ENCODE data around the gene PRRC2B. TPM values are rescaled to one million over a fixed set of nuclear protein-coding genes. Genes with fewer than 3 reads are reported as not detected.

Gene PRRC2B
- total and polyA plus RNA-seq, 2 of the 13 experiments (the other 11 are each of a cell fraction or from before 2014, with no cell fraction given): 20.8 to 37.4 TPM

GRCh38 chr9:131545003-131545785 lies 151.3 kb downstream of the PRRC2B start, which contains the start of gene PRRT1B (continued):
- TF ChIP-seq JDP2 (CRISPR knock-in tag; IDR thresholded peaks at IDR 0.05; ENCODE audit: borderline replicate concordance) (no peak), ZBTB20 (CRISPR knock-in tag; IDR thresholded peaks at IDR 0.05; ENCODE audit: borderline replicate concordance, low read depth) (0 out of 2 replicates have a peak, but pooled peaks have one; percentile 40), HOXA9 (CRISPR knock-in tag; IDR thresholded peaks at IDR 0.05; ENCODE audit: borderline replicate concordance) (no peak; the same call in 1 of the 2 replicates), MEIS2 (CRISPR knock-in tag; IDR thresholded peaks at IDR 0.05) (peak; percentile 84; the same call in 1 of the 2 replicates), PRMT3 (CRISPR knock-in tag; IDR thresholded peaks at IDR 0.05; ENCODE audit: borderline replicate concordance, low read depth) (0 out of 2 replicates have a peak, but pooled peaks have one; percentile 41), ZNF609 (CRISPR knock-in tag; IDR thresholded peaks at IDR 0.05; ENCODE audit: borderline replicate concordance) (peak; percentile 96), TCF12 (IDR thresholded peaks at IDR 0.05) (no peak), TCF12 (CRISPR knock-in tag; IDR thresholded peaks at IDR 0.05) (no peak), ATAD3A (CRISPR knock-in tag; IDR thresholded peaks at IDR 0.05) (no peak), ZNF773 (CRISPR knock-in tag; IDR thresholded peaks at IDR 0.05; ENCODE audit: borderline replicate concordance) (no peak), ZNF430 (CRISPR knock-in tag; IDR thresholded peaks at IDR 0.05) (0 out of 2 replicates have a peak, but pooled peaks have one; percentile 60), ZBTB34 (CRISPR knock-in tag; IDR thresholded peaks at IDR 0.05) (no peak), ZNF441 (CRISPR knock-in tag; IDR thresholded peaks at IDR 0.05; ENCODE audit: borderline replicate concordance) (no peak), CCDC6 (CRISPR knock-in tag; IDR thresholded peaks at IDR 0.05) (peak; percentile 92)
